B cell (primary cell): Measurements from ENCODE around the gene HGS. TPM values are rescaled to one million over a fixed set of nuclear protein-coding genes. Genes with fewer than 3 reads are reported as not detected.
A peak's percentile ranks its signal among the peaks of the same experiment; 100 is the strongest.
"Not testable (repeated sequence)": the region's sequence is repeated elsewhere in the genome, so short reads cannot be mapped to it uniquely, and the experiment has no call there.

Source experiments
- ATAC-seq: fragments of 200-7000 bp; cut with Tn5 transposase; one replicate; pipeline ENCODE4 v1.10.0; 2021; ENCODE audit warnings: low read depth, mild to moderate bottlenecking, moderate number of reproducible peaks, moderate library complexity
- CTCF ChIA-PET: fragments of 350-600 bp; sonication (Branson Sonifier 250); formaldehyde crosslinking; loops from one replicate; lab custom pipeline; 2021; ENCODE audit warnings: antibody characterized with exemption, inconsistent platforms; lab: Charles Lee
- POLR2A ChIA-PET: fragments of 350-600 bp; sonication (Branson Sonifier 250); formaldehyde crosslinking; loops from one replicate; lab custom pipeline; 2021; ENCODE audit warnings: antibody characterized with exemption; lab: Charles Lee
- DNase-seq: peaks from one replicate; pipeline ENCODE4 v3.0.0; 2013
- H2AFZ ChIP-seq: 2 replicates; pipeline ENCODE4 v1.6.1; 2012; ENCODE audit warnings: mild to moderate bottlenecking, low read depth, low read length; ENCODE audit not compliant: insufficient read depth, poor library complexity, severe bottlenecking
- H3K27ac ChIP-seq, 2 donors: 1 replicate in 1 of 2; 2 replicates in 1 of 2; pipeline ENCODE4 v1.5.1; 2012 to 2013; ENCODE audit warnings: low read length in 2 of 2, mild to moderate bottlenecking in 2 of 2, moderate library complexity in 1 of 2
- H3K27me3 ChIP-seq, 4 experiments: fragments of 200-600 bp in 1 of 4; sonication (generic) in 1 of 4; replicated peaks in 1 of 4; 1 replicate in 2 of 4; 2 replicates in 2 of 4; pipeline versions ENCODE4 v1.6.1 to v1.7.0; 2013 to 2016; ENCODE audit warnings: low read length in 3 of 4, mild to moderate bottlenecking in 2 of 4, mixed read lengths in 1 of 4, moderate library complexity in 1 of 4; ENCODE audit not compliant: insufficient read depth in 4 of 4, control insufficient read depth in 3 of 4; ENCODE audit errors: control extremely low read depth in 1 of 4
- H3K36me3 ChIP-seq, 2 experiments: replicated peaks in 1 of 2; 1 replicate in 1 of 2; 2 replicates in 1 of 2; pipeline versions ENCODE4 v1.6.1 to v1.7.1; 2013; ENCODE audit warnings: low read length in 1 of 2; ENCODE audit not compliant: insufficient read depth in 2 of 2, control insufficient read depth in 1 of 2; ENCODE audit errors: control extremely low read depth in 1 of 2, extremely low read depth in 1 of 2
- H3K4me1 ChIP-seq, 2 donors: fragments of 200-600 bp in 1 of 2; sonication (generic) in 1 of 2; 1 replicate in 1 of 2; 2 replicates in 1 of 2; pipeline versions ENCODE4 v1.5.1 to v1.6.1; 2013 to 2017; ENCODE audit warnings: low read length in 2 of 2; ENCODE audit not compliant: control insufficient read depth in 2 of 2, insufficient read depth in 2 of 2
- H3K4me2 ChIP-seq: replicated peaks from 2 replicates; pipeline ENCODE3; 2012; ENCODE audit warnings: mild to moderate bottlenecking, low read depth, low read length; ENCODE audit not compliant: poor library complexity, severe bottlenecking
- H3K4me3 ChIP-seq, 5 experiments: fragments of 200-600 bp in 1 of 5; sonication (generic) in 1 of 5; 1 replicate in 3 of 5; 2 replicates in 2 of 5; pipeline versions ENCODE4 v1.5.1 to v1.7.0; 2011 to 2016; ENCODE audit warnings: low read length in 4 of 5, mild to moderate bottlenecking in 4 of 5, low read depth in 2 of 5, control low read depth in 1 of 5, moderate library complexity in 1 of 5; ENCODE audit not compliant: insufficient read depth in 1 of 5; ENCODE audit errors: control extremely low read depth in 1 of 5, extremely low read depth in 1 of 5
- H3K79me2 ChIP-seq: fragments of 200-600 bp; sonication (generic); one replicate; pipeline ENCODE4 v1.6.0; 2016; ENCODE audit warnings: low read length; ENCODE audit not compliant: control insufficient read depth, insufficient read depth
- H3K9ac ChIP-seq: fragments of 200-600 bp; sonication (generic); 2 replicates; pipeline ENCODE4 v1.6.1; 2017; ENCODE audit warnings: mild to moderate bottlenecking, low read length, moderate library complexity
- H3K9me3 ChIP-seq, 3 donors: one replicate each; pipeline versions ENCODE4 v1.6.1 to v1.7.1; 2013; ENCODE audit warnings: low read length in 2 of 3; ENCODE audit not compliant: control insufficient read depth in 2 of 3, insufficient read depth in 1 of 3; ENCODE audit errors: control extremely low read depth in 1 of 3
- H4K20me1 ChIP-seq: 2 replicates; pipeline ENCODE4 v1.6.0; 2012; ENCODE audit warnings: mild to moderate bottlenecking, low read length; ENCODE audit not compliant: insufficient read depth, control insufficient read depth, poor library complexity, severe bottlenecking
- H3K27ac Mint-ChIP-seq: one replicate; pipeline ENCODE4 v1.8.0; 2021; ENCODE audit warnings: mixed read lengths
- H3K27me3 Mint-ChIP-seq: one replicate; pipeline ENCODE4 v1.8.0; 2021; ENCODE audit warnings: mixed read lengths
- H3K4me1 Mint-ChIP-seq: one replicate; pipeline ENCODE4 v1.8.0; 2021; ENCODE audit warnings: mixed read lengths
- H3K4me3 Mint-ChIP-seq: one replicate; pipeline ENCODE4 v1.8.0; 2021; ENCODE audit warnings: mixed read lengths
- H3K9me3 Mint-ChIP-seq: one replicate; pipeline ENCODE4 v1.8.0; 2022; ENCODE audit warnings: mixed read lengths; ENCODE audit not compliant: insufficient read depth
- EZH2 ChIP-seq: IDR thresholded peaks from 2 replicates; pipeline ENCODE4 v1.6.1; 2012; ENCODE audit warnings: borderline replicate concordance, low read depth, mild to moderate bottlenecking, moderate library complexity, low read length; ENCODE audit not compliant: insufficient read depth, poor library complexity, severe bottlenecking
- WGBS: methylation state at CpG from one replicate; pipeline ENCODE4 v1.1.5; 2013; ENCODE audit warnings: missing lambda C conversion rate; ENCODE audit not compliant: insufficient coverage; 5-methylcytosine and 5-hydroxymethylcytosine counted together
- intact Hi-C: fragments of 100-400 bp; cut with micrococcal nuclease; formaldehyde crosslinking; loops from one replicate; pipeline ENCODE4 v1.10.0; 2022
- polyA plus RNA-seq: library from polyadenylated mRNA; depleted of rRNA; stranded (reverse); fragments of >200 nt; gene quantifications from 2 replicates; pipeline ENCODE4 v1.2.3, GENCODE V29; 2012
- total RNA-seq, 2 donors: library from RNA; stranded (reverse); fragments of 120-200 nt in 1 of 2; gene quantifications; 1 replicate in 1 of 2; 2 replicates in 1 of 2; pipeline versions ENCODE4 v1.2.3 to v1.2.4, GENCODE V29; 2013 to 2022
- TF ChIP-seq, protein P1 (sequence below): fragments of 200-600 bp; IDR thresholded peaks from one replicate; pipeline ENCODE4 v1.8.0; 2022; ENCODE audit warnings: antibody characterized with exemption, mild to moderate bottlenecking

HGS gene
- total and polyA plus RNA-seq, 2 donors (not counting 1 experiment from before 2014, with no cell fraction given), result 184 to 220 TPM

DNA sequence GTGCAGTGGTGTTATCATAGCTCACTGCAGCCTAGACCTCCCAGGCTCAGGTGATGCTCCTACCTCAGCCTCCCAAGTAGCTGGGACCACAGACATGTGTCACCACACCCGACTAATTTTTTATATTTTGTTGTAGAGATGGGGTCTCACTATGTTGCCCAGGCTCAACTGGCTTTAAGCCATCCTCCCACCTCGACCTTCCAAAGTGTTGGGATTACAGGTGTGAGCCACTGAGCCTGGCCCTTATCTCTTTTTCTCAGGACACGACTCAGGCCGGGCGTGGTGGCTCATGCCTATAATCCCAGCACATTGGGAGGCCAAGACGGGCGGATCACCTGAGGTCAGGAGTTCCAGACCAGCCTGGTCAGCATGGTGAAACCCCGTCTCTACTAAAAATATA, 55.8 kb downstream of the HGS start:
- H3K27me3 Mint-ChIP-seq, ATAC-seq, H3K4me1 Mint-ChIP-seq, CTCF ChIA-PET, H3K4me2 ChIP-seq, H2AFZ ChIP-seq, H3K9me3 Mint-ChIP-seq, DNase-seq, H4K20me1 ChIP-seq, H3K4me3 Mint-ChIP-seq, H3K9me3 ChIP-seq, H3K36me3 ChIP-seq, H3K79me2 ChIP-seq, H3K4me3 ChIP-seq, H3K27ac Mint-ChIP-seq, H3K27ac ChIP-seq, intact Hi-C loops, H3K9ac ChIP-seq: not testable (repeated sequence)
- Histone ChIP-seq H3K27me3 (peaks cover 0 to 28% (median 0%) of the 10 kb centered on the region in 4 experiments), H3K4me1 (peaks cover 6 to 13% of the 10 kb centered on the region in 2 donors)
- 97% methylated on average over 5 of the region's 8 CpGs for WGBS
- POLR2A ChIA-PET, result interaction anchor here (0.7 kb wide), 1 partner anchor 73 kb away, joined by 4 read pairs; no protein-coding TSS in a partner anchor

DNA sequence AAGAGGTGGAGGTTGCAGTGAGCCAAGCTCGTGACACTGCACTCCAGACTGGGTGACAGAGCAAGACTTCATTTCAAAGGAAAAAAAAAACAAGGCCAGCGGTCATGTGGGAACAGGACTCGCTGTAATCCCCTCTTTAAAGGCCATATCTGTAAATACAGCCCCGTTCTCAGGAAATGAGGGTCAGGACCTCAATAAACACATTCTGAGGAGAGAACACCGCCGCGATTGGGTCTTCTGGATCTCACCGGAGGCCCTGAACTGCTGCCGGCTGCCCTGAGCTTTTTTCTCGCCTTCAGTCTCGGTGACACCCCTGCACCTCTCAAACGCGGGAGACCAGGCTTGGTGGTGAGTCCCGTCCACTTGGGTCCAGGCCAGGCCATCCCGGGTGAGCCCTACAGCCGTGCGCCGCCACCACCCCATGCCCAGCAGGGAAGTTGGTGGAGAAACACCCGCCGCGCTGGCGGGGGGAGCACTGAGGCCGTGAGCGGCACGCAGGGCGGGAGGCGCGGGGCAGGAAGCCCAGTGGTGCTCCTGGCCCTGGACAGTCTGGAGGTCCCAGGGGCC, 56.7 kb downstream of the HGS start:
- H3K4me1 Mint-ChIP-seq, result peaks cover 6% of the 10 kb centered on the region
- ChIA-PET CTCF (no interaction called here), POLR2A (no interaction called here)
- no peak for TF ChIP-seq EZH2
- TF ChIP-seq, protein P1, sequence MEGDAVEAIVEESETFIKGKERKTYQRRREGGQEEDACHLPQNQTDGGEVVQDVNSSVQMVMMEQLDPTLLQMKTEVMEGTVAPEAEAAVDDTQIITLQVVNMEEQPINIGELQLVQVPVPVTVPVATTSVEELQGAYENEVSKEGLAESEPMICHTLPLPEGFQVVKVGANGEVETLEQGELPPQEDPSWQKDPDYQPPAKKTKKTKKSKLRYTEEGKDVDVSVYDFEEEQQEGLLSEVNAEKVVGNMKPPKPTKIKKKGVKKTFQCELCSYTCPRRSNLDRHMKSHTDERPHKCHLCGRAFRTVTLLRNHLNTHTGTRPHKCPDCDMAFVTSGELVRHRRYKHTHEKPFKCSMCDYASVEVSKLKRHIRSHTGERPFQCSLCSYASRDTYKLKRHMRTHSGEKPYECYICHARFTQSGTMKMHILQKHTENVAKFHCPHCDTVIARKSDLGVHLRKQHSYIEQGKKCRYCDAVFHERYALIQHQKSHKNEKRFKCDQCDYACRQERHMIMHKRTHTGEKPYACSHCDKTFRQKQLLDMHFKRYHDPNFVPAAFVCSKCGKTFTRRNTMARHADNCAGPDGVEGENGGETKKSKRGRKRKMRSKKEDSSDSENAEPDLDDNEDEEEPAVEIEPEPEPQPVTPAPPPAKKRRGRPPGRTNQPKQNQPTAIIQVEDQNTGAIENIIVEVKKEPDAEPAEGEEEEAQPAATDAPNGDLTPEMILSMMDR, result no peak
- H4K20me1 ChIP-seq, result no peaks in the 10 kb centered on the region
- WGBS, result 17% methylated on average over 28 of the region's 28 CpGs
- no peak overlapping the region for H3K4me3 Mint-ChIP-seq
- no peak overlapping the region for H3K27ac ChIP-seq
- H3K27ac Mint-ChIP-seq, result no peak overlapping the region
- H3K9ac ChIP-seq, result no peak overlapping the region
- DNase-seq, result no peak
- H3K4me3 ChIP-seq, result no peak overlapping the region
- no peaks in the 10 kb centered on the region for H3K36me3 ChIP-seq
- peak overlapping the region; percentile 10 for H2AFZ ChIP-seq
- ATAC-seq, result no peak
- H3K27me3 Mint-ChIP-seq, result peaks cover 4% of the 10 kb centered on the region
- H3K4me2 ChIP-seq, result no peak overlapping the region
- H3K9me3 ChIP-seq, result peaks cover 0 to 3% (median 0%) of the 10 kb centered on the region in 3 donors
- no peaks in the 10 kb centered on the region for H3K79me2 ChIP-seq
- H3K27me3 ChIP-seq, result peaks cover 0 to 19% (median 0%) of the 10 kb centered on the region in 4 experiments
- intact Hi-C loops, result no loop called here
- peaks cover 2 to 8% of the 10 kb centered on the region in 2 donors for H3K4me1 ChIP-seq
- no peaks in the 10 kb centered on the region for H3K9me3 Mint-ChIP-seq
